Upper lobe of left lung (tissue), 6 donors: ENCODE results near the gene EDA. TPM values are rescaled to one million over a fixed set of nuclear protein-coding genes. Genes with fewer than 3 reads are reported as not detected.
A peak's percentile ranks its signal among the peaks of the same experiment; 100 is the strongest.

Experiments used
- ATAC-seq, 2 donors: fragments of 200-7000 bp; cut with Tn5 transposase; one replicate each; pipeline ENCODE4 v1.9.1; 2022; ENCODE audit warnings: mild to moderate bottlenecking in 2 of 2, moderate library complexity in 2 of 2; ENCODE audit not compliant: low FRiP score in 2 of 2
- DNase-seq, 2 donors: peaks; one replicate each; pipeline ENCODE4 v3.0.0-alpha.2; 2019 to 2020
- H3K27ac ChIP-seq, 4 donors: fragments of 200-600 bp; sonication (generic); one replicate each; pipeline ENCODE4 v1.5.1; 2016 to 2019
- H3K27me3 ChIP-seq, 4 donors: fragments of 200-600 bp; sonication (generic); one replicate each; pipeline ENCODE4 v1.5.1; 2017 to 2019
- H3K36me3 ChIP-seq, 4 donors: fragments of 200-600 bp; sonication (generic); one replicate each; pipeline ENCODE4 v1.5.1; 2016 to 2019
- H3K4me1 ChIP-seq, 4 donors: fragments of 200-600 bp; sonication (generic); one replicate each; pipeline ENCODE4 v1.5.1; 2018 to 2019
- H3K4me3 ChIP-seq, 4 donors: fragments of 200-600 bp; sonication (generic); one replicate each; pipeline ENCODE4 v1.5.1; 2017 to 2019; ENCODE audit warnings: mild to moderate bottlenecking in 2 of 4, moderate library complexity in 1 of 4
- H3K9me3 ChIP-seq, 4 donors: fragments of 200-600 bp; sonication (generic); one replicate each; pipeline ENCODE4 v1.5.1; 2018 to 2019
- EP300 ChIP-seq, 4 donors: sonication (generic); formaldehyde crosslinking; IDR thresholded peaks; one replicate each; pipeline ENCODE4 v1.5.1; 2017; ENCODE audit warnings: antibody characterized with exemption in 4 of 4, control low read depth in 2 of 4
- POLR2A ChIP-seq, 4 donors: fragments of 450-650 bp; IDR thresholded peaks; one replicate each; pipeline ENCODE4 v1.5.1; 2016 to 2017; ENCODE audit warnings: antibody characterized with exemption in 4 of 4, mild to moderate bottlenecking in 2 of 4
- POLR2AphosphoS5 ChIP-seq, 2 donors: sonication (generic); formaldehyde crosslinking; IDR thresholded peaks; one replicate each; pipeline ENCODE4 v1.5.1; 2017; ENCODE audit warnings: antibody characterized with exemption in 2 of 2
- WGBS, 2 donors: methylation state at CpG; one replicate each; pipeline ENCODE4 v1.1.5; 2017 to 2018; 5-methylcytosine and 5-hydroxymethylcytosine counted together
- total RNA-seq, 6 donors: library from RNA; depleted of rRNA in 4 of 6; stranded (reverse); fragments of >200 nt in 4 of 6; gene quantifications; one replicate each; pipeline versions ENCODE4 v1.1.0 to v1.2.1, GENCODE V29; 2016 to 2021
- TF ChIP-seq, protein P1 (sequence below), 6 experiments: fragments of 450-650 bp in 4 of 6; fragments of 200-600 bp in 2 of 6; sonication (generic) in 2 of 6; IDR thresholded peaks; one replicate each; pipeline ENCODE4 v1.5.1; 2016 to 2019; ENCODE audit warnings: antibody characterized with exemption in 6 of 6
- donor health status: DM: no; HTN: no; CAD: no; lungs with moderate emphysema.
- donor health status: DM: no; HTN: yes; CAD: no; lungs with severe emphysema.

EDA gene
- total RNA-seq, 6 donors from 2014 or later = 3.3 to 16.8 (median 5.9) TPM

DNA sequence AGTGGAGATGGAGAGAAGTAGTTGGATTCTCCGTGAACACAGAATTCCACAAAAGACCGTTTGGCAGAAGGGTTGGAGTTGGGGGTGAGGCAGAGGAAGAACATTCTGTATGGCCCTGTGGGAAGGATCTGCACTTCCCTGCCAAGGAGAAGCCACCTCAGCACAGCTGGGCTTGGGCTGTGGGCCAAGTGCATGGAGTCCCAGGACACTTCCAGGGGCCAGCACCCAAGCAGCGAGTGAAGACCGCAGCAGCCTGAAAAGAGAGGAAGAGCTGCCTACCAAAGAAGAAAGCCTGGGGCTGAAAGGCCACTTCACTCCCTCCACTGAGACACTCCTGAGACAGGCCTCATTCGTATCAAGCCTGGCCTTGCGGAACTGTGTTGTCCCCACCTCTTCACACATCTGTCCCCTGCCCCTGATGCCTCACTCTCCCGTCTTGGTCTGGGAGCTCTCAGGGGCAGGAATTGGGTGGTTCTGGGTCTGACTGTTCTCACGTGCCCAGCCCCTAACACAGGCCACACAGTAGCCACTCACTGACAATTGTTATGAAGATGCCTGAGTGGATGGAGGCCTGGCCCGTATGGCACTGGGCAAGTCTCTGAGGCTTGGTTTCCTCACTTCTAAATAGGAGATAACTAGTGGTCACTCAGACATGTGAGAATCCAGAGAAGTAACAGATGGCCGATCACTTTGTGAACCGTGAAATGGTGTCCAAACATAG, 437.1 kb downstream of the EDA start:
- H3K36me3 ChIP-seq = no peaks in the 10 kb centered on the region
- DNase-seq (no peak), ATAC-seq (no peak)
- no peaks in the 10 kb centered on the region for H3K4me1 ChIP-seq
- no peak overlapping the region for H3K27ac ChIP-seq
- TF ChIP-seq EP300 (IDR thresholded peaks at IDR 0.05) = no peak
- no peaks in the 10 kb centered on the region for H3K27me3 ChIP-seq
- WGBS, 2 donors = 29 to 79% methylated on average over 1 to 11 of the region's 11 CpGs
- H3K9me3 ChIP-seq = no peaks in the 10 kb centered on the region
- H3K4me3 ChIP-seq = no peak overlapping the region

DNA sequence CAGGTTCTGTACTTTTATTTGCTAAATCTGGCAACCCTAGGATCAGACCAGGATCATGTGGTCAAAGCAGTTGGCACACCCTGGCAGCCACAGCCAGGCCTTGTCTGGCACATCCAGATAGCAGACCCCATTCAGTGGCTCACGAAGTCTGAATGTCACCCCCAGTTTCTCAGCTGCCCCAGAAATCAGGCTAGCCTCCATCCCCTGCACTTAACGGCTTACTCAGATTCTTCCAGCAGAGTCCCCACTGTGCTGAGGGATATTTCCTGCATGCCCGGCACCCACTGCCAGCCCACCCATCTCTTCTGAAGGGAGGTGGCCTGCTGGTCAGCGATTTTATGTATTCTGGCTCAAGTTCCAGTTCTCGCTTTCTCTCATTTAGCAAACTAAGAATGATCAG, 438.5 kb downstream of the EDA start:
- no peaks in the 10 kb centered on the region for H3K9me3 ChIP-seq
- H3K4me1 ChIP-seq = no peaks in the 10 kb centered on the region
- no peak overlapping the region for H3K4me3 ChIP-seq
- no peaks in the 10 kb centered on the region for H3K27me3 ChIP-seq
- ATAC-seq (no peak), DNase-seq (no peak)
- 68 to 94% methylated on average over 2 to 5 of the region's 5 CpGs for WGBS, 2 donors
- no peaks in the 10 kb centered on the region for H3K36me3 ChIP-seq
- TF ChIP-seq POLR2A (IDR thresholded peaks at IDR 0.05) = no peak
- TF ChIP-seq, protein P1, sequence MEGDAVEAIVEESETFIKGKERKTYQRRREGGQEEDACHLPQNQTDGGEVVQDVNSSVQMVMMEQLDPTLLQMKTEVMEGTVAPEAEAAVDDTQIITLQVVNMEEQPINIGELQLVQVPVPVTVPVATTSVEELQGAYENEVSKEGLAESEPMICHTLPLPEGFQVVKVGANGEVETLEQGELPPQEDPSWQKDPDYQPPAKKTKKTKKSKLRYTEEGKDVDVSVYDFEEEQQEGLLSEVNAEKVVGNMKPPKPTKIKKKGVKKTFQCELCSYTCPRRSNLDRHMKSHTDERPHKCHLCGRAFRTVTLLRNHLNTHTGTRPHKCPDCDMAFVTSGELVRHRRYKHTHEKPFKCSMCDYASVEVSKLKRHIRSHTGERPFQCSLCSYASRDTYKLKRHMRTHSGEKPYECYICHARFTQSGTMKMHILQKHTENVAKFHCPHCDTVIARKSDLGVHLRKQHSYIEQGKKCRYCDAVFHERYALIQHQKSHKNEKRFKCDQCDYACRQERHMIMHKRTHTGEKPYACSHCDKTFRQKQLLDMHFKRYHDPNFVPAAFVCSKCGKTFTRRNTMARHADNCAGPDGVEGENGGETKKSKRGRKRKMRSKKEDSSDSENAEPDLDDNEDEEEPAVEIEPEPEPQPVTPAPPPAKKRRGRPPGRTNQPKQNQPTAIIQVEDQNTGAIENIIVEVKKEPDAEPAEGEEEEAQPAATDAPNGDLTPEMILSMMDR (IDR thresholded peaks at IDR 0.05) = no peak
- no peak for TF ChIP-seq POLR2AphosphoS5 (IDR thresholded peaks at IDR 0.05)
- no peak for TF ChIP-seq EP300 (IDR thresholded peaks at IDR 0.05)
- H3K27ac ChIP-seq = no peak overlapping the region

DNA sequence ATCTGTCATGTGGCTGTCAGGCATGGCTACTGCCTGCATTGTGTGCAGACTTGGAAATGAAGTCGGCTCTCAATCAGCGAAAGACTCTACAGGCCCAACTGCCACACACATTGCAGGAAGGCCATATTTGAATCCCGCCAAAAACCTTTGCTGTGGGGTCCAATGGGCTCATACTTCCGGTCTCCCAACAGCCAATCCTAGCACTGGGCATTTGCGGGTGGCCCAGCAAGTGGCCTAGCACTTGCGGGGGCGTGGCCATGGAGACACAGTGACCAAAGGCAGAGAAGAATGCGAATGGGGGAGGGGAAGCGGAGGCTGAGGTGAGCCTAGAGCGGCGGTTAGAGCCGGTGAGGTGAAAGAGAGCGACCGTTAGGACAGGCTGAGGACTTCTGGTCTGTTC, 446.2 kb downstream of the EDA start, which contains the start of gene OTUD6A:
OTUD6A (plus strand) TSS at position 382 of the 400 bp plus-strand sequence. CDS start 68 bp downstream, outside the sequence.
- no peak within 1 kb of the TSS for H3K4me3 ChIP-seq
- no peak within 1 kb of the TSS for H3K27ac ChIP-seq
- ATAC-seq = no peak
- WGBS, 2 donors = 87 to 88% methylated on average over 3 to 14 of the region's 14 CpGs
- no peaks in the 10 kb centered on the region for H3K4me1 ChIP-seq
- H3K27me3 ChIP-seq = no peaks in the 10 kb centered on the region
- no peaks in the 10 kb centered on the region for H3K36me3 ChIP-seq
- H3K9me3 ChIP-seq = no peaks in the 10 kb centered on the region
- TF ChIP-seq, protein P1 (IDR thresholded peaks at IDR 0.05) = no peak
- TF ChIP-seq EP300 (IDR thresholded peaks at IDR 0.05) = no peak
- no peak for DNase-seq

DNA sequence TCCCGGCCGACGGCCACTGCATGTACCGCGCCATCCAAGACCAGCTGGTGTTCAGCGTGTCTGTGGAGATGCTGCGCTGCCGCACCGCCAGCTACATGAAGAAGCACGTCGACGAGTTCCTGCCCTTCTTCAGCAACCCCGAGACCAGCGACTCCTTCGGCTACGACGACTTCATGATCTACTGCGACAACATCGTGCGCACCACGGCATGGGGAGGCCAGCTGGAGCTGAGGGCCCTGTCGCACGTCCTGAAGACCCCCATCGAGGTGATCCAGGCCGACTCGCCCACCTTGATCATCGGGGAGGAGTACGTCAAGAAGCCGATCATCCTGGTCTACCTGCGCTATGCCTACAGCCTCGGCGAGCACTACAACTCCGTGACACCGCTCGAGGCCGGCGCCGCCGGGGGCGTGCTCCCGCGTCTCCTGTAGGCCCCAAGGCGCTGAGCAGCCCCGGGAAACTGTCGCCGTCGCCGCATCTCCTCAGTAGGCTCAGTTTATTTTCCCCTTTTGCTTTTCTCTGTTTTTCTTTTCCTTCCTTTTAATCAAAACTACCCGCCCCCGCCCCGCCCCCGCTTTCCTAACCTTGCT, 447.1 kb downstream of the EDA start:
- no peaks in the 10 kb centered on the region for H3K36me3 ChIP-seq
- WGBS, 2 donors = 87 to 95% methylated on average over 28 to 52 of the region's 52 CpGs
- H3K27me3 ChIP-seq = no peaks in the 10 kb centered on the region
- no peak overlapping the region for H3K27ac ChIP-seq
- DNase-seq (peak in 1 of 2 donors; percentile 56), ATAC-seq (no peak)
- TF ChIP-seq POLR2AphosphoS5 (IDR thresholded peaks at IDR 0.05) = no peak
- no peaks in the 10 kb centered on the region for H3K4me1 ChIP-seq
- no peaks in the 10 kb centered on the region for H3K9me3 ChIP-seq
- no peak overlapping the region for H3K4me3 ChIP-seq

DNA sequence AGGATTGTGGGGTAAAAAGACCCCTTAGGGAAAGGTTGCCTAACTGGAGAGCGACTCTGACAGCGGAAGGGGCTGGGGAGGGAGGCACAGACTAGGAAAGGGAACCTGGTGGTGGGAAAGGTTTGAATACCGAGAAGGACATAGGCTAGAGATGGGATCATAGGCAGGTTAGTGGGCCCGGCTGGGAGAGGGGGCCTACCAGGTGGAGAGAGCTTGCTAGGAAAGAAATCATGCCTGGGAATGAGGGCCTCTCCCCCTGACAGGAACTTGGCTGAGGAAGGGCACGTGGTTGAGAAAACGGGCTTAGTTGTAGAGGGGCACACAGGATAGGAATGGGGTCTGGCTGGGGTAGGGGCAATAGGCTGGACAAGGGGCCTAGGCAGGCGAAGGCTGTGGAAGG, 450.7 kb downstream of the EDA start:
- ATAC-seq (no peak), DNase-seq (no peak)
- H3K36me3 ChIP-seq = no peaks in the 10 kb centered on the region
- no peak overlapping the region for H3K4me3 ChIP-seq
- H3K27ac ChIP-seq = no peak overlapping the region
- TF ChIP-seq POLR2AphosphoS5 (IDR thresholded peaks at IDR 0.05) (no peak), POLR2A (IDR thresholded peaks at IDR 0.05) (no peak), EP300 (IDR thresholded peaks at IDR 0.05) (no peak)
- TF ChIP-seq, protein P1 (IDR thresholded peaks at IDR 0.05) = no peak
- no peaks in the 10 kb centered on the region for H3K4me1 ChIP-seq
- no peaks in the 10 kb centered on the region for H3K27me3 ChIP-seq
- H3K9me3 ChIP-seq = no peaks in the 10 kb centered on the region
- 87 to 92% methylated on average over 7 of the region's 7 CpGs for WGBS, 2 donors

DNA sequence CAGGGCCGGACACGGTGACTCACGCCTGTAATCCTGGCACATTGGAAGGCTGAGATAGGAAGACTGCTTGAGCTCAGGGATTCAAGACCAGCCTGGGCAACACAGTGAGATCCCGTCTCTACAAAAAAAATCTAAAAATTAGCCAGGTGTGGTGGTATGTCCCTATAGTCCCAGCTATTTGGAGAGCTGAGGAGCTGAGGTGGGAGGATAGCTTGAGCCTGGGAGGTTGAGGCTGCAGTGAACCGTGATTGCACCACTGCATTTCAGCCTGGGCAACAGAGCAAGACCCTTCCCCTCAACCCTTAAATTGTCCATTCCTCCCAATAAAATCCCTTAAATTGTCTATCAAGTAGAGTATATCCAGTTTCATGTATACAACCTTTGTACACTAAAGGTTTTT, 463.4 kb downstream of the EDA start:
- Histone ChIP-seq H3K36me3 (no peaks in the 10 kb centered on the region), H3K4me1 (no peaks in the 10 kb centered on the region), H3K4me3 (no peak overlapping the region), H3K9me3 (peaks cover 0 to 8% (median 0%) of the 10 kb centered on the region in 4 donors), H3K27ac (no peak overlapping the region), H3K27me3 (no peaks in the 10 kb centered on the region)
- TF ChIP-seq POLR2A (IDR thresholded peaks at IDR 0.05) (no peak), POLR2AphosphoS5 (IDR thresholded peaks at IDR 0.05) (no peak), EP300 (IDR thresholded peaks at IDR 0.05) (no peak)
- TF ChIP-seq, protein P1 (IDR thresholded peaks at IDR 0.05) = no peak
- DNase-seq (no peak), ATAC-seq (no peak)
- 88 to 92% methylated on average over 5 of the region's 5 CpGs for WGBS, 2 donors
